CD4-positive, alpha-beta T cell treated with Interleukin-12 subunit alpha and Interleukin-12 subunit beta, for 1 hour (primary cell): ENCODE data around the gene UNC13D.
A peak's percentile ranks its signal among the peaks of the same experiment; 100 is the strongest.

ENCODE experiments used
- DNase-seq: peaks from one replicate; pipeline ENCODE4 v3.0.0-alpha.2; 2020

UNC13D gene

DNA sequence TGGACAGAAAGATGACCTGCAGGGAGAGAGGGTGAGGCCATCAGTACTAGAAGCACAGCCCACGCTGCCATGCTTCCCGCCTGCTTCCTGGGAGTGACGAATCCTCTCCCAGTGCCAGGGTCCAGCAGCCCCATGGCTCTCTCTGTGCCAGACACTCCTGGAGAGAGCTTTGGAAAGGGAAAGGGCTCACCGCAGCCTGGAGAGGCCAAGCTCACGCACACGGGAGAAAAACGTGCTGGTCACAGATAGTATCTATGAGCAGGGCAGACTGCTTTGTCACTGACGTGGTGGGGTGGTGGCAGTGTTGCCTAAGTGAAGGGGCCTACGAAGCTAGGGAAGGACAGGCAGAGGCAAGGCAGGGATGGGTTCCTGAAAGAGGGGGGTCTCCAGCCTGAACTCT is 5.5 kb upstream of the UNC13D start:
- DNase-seq: no peak

DNA sequence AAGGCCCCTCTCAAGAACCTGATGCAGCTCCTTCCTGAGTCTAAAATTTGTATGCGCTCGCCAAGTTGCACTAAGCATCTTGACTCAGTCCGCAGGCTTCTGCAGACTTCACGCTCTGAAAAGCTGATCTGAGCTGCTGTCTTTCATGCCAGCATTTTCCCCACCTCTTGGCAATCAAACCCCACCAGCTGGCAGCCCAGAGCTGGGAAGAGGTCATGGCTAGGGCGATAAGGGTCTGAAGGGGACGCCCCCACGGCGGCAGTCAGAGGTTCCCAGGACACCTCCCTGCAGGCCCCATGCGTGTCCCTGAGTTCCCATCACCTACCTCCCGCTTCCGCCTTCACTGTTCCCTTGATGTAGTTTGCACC is 5.1 kb upstream of the UNC13D start:
- DNase-seq: no peak

DNA sequence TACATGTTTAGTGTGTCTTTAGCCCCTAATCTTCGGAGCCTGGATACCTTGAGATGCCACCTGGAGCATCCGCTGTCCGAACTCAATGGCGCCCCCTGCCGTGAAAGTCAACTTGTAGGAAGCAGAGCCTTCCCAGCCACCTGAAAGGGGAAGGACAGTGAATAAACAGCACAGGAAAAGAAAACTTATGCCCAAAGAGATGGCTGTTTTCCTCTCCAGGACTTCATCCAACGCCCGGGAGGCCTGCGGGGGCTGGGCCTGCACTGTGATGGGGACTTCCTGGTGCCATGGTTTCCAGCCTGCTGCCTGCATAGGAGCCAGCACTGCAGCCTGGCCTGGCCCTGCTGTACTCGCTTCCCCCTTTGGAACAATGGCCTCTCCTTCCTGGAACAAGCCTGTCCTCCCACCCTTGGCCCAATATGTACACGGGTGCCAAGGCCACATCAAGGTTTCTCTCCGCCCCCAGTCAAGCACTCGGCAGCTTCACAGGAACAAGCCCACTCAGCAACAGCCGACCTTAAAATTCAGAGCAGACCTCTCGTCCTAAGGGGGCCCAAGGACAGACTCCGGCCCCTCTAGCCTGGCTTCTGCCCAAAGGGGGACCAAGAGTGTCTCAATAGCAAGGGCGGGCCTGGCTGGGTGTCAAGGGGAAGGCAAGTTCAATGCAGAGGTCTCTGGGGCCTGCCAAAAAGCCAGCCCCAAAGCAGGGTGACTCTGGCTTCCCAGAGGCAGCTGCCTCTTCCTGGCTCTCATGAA is 4.5 kb upstream of the UNC13D start:
- peak; percentile 83 for DNase-seq

DNA sequence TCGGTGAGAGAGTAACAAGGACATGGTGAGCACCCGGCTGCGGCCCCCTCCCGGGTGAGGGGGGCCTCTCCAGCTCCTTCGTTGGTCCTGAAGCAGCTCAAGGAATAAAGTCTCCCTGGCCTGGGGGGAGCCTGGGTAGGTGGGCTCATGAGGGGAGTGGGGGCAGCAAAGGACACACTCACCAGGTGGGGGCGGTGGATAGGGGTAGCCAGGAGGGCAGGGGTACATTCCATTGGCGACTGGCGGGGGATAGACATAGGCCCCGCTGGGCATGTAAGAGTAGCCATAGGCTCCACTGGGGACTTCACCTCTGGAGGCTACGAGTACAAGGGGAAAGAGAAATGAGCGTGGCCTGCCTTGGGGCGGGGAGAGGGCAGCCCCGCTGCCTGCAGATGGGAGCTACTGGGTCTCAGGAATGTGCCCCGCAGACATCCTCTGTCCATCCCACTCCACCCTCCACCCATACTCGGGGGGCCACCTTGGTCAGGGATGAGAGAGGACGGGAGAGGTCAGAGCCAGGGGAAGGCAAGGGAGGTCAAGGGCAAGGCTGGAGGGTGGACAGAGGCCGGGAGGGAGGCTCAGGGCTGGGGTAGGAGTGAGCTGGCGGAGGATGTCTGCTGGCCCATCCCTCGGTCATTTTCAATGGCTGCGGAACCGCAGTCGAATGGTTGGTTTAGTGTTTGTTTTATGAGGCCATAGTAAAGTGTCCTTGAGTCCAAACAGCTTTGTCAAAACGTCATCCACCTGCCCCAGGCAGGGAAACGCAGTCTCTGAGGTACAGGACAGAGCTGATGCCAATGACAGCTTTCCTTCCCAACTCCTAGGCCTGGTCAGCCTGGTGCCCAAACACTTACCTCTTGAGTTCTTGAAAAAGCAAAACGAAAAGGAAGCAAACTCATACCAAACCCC is 3.7 kb upstream of the UNC13D start:
- DNase-seq: no peak

DNA sequence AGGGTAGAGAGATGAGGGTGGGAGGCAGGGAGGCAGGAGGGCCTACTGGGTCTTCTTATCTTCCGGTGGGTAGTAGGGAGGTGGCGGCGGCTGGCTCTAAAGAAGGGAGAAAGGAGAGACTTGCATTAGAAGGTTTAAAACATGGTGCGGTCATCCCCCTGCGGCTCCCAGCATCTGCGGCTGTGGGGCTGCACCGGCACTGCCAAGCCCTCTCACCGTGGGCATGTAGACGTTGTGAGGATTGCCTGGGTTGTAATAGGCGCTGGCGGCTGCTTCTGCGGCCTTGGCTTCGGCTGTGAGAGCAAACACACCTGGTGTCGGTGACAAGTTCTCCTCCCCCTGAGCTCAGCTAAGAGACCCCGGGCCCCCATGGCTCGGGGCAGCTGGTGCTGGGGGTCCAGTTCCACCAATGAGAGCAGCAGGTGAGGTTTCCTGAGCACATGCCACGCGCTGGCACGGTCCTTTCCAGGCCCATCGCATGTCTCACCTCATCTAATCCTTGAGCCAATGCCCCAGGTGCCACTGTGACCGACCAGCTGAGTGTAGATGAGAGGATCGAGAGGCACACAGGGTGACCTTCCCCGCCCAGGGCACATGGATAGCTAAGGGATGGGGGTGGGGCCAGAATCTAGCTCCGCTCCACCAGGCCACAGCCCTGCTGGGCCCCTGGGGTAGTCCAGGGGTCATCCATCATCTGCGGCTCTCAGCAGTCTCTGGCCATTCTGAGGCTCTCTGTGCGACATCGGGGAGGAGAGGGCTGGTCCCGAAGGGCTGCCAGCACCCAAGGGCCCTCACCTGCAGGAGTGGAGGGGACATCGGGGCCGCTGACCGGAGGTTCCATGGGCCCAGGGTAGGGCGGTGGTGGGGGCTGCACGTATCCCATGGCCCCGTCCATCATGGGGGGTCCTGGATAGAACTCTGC is 2.7 kb upstream of the UNC13D start:
- no peak for DNase-seq

DNA sequence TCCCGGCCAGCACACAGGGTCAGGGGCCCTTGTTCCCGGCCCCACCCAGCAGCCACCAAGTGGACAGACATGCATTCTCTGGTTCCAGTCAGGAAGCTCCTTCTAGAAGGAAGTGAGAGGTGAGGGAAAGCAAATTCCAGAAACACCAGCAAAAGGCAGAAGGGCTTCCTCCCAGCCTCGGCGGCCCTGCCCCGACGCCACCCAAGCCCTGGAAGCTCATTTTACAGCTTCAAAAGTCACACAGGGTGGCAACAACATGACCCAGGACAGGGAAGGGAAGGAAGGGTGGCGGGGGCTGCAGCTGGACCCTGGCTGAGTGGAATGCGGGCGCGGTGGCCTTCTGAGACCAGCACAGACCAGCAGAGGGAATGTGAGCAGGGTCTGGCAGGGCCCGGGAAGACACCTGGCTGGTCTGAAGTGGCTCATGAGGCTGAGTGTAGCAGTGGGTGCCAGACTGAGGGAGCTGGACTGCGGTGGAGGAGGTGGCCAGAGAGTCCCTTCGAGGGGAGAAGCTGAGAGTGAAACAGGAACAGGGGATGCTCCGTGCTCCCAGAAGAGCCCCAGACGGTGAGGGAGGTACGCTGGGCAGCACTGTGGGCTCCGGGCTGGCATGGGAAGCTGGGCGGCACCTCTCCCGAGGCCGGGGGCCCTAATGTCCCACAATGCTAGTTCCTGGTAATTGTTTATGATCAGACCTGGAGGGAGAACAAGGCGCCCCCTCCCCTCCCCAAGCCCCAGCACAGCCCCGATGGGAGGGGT is 1.9 kb upstream of the UNC13D start:
- no peak for DNase-seq

DNA sequence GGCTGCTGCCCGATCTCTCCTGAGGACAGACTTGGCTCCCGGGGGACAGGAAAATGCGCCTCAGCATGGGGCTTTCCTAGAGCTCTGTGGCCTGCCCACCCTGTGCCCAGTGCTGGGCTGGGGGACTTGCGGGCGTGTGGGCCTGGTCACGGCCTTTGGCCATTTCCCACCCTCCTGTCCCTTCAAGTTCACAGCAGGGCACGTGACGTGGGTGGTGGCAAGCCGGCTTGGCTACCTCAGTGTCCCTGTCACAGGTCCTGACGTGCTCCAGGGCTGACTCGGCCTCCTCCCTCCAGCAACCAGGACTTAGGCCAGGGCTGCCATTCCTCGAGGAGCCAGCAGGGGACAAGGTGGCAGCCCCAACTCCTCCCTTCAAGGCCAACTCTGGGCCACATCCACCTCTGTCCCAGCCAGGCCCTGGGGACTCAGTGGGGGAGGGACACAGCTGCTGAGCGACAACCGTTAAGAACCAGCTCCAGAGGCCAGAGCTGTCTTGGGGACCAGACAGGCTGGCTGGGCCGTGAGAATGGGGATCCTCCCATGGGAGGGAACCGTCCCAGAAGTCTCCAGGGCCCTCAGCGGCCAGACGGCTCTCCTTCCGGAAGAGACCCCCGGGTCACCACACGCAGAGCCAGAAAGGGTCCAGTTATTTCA is 981 bp upstream of the UNC13D start:
- peak; percentile 68 for DNase-seq

DNA sequence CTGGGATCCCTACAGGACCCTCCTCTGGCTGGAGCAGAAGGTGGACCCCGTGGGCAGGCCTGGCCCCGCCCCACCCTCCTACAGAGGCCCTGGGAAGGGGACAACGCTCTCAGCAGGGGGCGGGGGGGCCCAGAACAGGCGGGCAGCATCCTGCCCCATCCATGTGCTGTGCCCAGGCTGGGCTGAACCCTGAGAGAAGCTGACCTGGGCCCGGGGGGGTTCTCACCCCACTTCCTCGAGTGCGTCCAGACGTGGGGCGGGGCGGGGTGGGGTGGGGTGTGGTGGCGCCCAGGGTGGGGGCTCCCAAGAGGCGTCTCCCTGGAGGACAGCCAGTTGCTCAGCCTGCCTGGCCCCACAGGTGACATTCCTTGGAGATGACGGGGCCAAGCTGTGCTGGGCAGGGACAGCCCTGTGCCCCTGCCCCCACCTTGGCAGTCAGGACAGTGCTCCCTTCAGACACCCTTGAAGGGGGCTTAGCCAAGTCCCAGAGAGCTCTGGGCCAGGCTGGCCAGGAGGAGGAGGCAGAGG is 390 bp upstream of the UNC13D start:
- peak; percentile 37 for DNase-seq

DNA sequence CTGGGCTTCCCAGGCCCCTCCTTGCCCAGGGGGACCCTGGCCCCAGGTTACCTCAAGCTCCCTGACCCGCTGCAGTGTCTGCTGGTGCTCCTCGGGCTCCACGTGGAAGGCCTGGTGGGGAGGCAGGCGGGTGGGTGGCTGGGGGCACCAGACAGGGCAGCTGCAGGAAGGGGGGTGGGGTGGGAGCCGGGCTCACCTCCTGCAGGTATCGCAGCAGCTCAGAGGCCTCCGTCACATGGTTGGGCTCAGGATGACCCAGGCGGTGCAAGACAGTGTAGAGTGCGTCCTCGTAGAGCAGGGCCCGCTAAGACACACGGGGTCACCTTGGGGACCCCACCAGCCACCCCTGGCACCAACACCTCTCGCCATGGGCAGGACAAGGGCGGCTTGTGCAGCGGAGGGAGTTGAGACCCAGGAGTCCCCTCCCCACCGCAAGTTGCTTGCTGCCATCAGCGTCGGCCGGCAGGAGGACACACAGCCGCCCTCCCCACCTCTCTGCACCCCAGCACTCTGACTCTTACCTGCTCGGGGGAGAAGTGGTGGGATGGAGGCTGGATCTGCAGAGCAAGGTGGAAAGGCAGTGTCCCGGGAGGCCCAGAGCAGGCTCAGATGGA is 1.1 kb downstream of the UNC13D start:
- peak; percentile 38 for DNase-seq

DNA sequence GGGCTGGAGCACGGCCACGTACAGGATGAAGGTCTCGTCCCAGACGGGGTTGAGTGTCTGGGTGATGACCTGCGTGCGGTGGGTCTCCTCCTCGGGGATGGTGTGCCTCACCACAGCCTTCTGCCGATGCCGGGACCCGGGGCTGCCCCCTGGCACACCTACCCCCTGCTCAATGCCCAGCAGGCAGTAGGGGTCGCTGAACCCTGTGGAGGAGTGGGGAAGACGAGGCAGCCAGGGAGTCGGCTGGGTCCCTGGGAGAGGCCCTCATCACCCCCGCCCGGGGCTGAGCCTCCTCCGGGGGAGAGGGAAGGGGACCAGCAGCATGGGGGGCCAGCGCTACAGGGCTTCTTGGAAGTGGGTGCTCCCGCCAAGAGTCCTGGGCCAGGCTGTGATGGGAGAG is 1.8 kb downstream of the UNC13D start:
- no peak for DNase-seq

DNA sequence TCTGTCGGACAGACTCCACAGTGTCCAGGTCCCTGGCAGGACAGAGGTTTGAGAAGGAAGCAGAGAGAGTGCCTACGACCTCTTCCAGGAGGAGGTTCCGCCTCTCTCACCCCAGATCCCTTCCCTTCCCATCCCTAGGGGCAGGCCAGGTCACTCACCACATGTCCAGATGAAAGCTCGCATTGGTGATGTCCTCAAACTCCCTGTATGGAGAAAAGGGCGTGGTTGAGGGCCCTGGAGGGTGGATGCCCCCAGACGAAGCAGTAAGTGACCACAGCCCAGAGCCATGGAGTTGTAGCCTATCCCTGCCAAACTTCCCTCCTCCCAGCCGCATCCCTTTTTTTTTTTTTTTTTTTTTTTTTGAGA is 3.4 kb downstream of the UNC13D start:
- DNase-seq: no peak

DNA sequence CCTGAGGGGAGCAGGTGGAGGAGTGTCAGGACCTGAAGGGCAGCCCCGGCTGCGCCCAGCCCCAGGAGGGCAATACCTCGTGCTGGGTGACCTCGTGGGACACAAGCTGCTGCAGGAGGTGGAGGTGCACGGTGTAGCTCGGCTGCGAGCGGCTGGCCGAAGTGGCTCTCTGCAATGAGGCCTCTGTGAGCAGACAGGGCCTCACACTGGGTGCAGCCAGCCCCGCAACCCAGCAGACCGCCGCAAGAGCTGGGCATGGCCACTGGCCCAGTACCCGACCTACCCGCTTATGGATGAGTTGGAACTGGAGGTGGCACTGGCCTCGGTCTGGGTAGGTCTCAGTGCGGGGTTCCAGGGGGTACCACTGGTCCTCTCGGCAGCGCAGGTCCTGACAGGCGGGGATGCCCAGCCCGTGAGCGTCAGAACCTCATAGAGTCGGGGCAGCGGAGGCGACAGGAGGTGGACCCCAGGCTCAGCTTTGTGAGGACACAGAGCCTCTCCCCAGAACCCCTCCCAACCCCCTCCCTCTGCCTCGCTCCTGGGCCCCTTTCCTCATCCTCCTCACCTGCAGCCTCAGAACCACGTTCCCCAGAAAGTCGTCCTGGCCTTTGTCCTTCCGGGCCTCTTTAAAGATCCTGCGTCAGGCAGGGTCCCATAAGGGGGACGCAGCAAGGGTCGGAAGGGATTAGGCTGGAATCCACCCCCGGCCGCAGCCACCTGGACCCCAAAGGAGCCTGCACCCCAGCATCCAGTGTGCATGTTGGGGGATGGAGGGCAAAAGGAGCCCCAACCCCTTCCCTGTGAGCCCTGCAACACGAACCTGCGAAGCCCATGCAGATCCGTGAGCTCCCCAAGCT is 4.0 kb downstream of the UNC13D start:
- DNase-seq: no peak

DNA sequence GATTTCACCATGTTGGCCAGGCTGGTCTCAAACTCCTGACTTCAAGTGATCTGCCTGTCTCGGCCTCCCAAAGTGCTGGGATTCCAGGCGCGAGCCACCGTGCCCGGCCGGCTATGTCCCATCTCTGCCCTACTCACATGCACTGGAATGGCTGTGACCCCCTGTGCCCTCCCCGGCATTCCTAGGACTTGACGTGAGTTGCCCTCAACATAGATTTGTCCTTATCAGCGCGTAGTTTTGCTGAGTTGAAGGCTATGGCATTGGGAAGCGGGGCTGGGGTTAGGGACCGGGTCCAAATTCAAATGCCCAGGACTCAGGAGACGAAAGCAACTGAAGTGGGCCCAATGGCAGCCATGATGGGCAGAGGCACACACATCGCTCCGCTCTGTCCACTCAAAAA is 5.8 kb downstream of the UNC13D start:
- no peak for DNase-seq

DNA sequence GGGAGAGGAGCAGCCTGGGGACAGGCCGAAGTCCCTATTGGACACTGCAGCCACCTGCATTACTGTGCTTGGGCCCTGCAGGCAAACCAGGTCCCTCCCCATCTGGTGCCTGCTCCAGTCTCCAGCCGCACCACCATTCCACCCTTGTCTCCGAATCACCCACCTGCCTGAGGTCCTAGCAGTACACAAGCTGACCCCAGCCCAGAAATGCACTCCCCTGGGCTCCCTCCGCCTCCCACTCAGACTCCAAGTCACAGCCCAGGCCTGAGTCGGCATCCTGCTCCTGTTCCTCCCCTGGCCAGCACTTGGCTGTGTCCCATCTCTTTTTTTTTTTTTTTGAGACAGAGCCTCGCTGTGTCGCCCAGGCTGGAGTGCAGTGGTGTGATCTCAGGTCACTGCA is 6.3 kb downstream of the UNC13D start:
- no peak for DNase-seq

DNA sequence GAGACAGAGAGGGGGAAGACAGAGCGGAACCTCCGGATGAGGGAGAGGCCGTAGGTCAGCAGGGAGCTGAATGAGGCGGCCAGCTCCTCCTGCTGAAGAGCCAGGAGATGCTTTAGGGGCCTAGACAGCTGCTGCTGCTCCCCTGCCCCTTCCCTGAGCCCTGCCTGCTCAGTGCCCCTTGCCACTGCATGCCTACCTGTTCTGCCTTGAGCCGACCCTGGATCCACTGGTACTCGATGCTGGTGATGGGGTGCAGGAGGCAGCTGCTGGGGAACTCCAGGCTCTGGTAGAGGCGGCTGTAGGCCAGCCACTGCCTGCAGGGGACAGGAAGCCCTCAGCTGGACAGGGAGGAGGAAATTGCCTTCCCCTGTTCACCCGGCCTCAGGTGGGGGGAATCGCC is 7.6 kb downstream of the UNC13D start:
- no peak for DNase-seq

DNA sequence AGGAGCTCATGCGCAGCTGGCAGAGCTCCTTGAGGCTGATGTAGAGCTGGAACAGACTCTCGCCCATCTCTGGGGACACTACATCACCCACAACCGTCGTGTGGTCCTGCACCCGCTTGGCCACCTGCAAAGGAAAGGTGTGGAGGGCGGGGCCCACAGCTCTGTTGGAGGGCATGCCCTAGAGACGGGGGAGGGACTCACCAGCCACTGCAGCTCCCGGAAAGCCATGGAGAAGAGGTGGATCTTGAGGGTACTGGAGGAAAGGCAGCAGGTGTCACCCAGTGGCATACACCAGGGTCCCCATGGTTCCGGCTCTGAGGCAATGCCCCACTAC is 8.6 kb downstream of the UNC13D start:
- DNase-seq: no peak

DNA sequence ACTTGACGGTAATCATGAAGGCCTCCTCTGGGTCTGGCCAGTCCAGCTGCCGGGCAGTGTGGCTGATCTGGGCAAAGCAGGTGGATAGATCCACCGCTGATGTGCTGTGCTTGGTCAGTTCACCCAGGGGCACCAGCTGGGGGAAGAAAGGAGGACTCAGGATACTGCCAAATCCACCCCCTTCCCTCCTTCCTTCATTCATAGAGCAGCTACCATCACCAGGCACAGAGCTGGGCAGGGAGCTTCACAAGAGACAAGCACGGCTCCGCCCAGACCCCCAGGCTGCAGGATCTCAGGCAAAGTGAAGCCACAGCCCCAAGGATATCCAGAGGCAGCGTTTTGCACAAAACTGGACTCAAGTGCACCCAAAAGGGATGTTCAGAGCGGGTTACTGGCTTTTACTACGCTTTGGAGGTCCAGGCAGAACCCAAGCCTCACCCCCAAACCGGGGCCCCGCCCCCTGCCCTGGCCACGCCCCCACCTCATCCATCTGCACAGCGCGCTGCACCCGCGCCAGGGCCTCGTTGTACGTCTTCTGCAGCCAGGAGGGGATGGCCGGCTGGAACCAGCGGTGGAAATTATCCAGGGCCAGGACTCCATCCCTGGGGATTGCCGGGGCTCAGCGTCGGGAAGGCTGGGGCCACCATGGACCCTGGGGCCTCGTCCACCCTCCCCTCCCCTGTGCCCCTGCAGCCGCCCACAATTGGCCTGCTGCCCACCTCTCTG is 9.1 kb downstream of the UNC13D start:
- DNase-seq: no peak

DNA sequence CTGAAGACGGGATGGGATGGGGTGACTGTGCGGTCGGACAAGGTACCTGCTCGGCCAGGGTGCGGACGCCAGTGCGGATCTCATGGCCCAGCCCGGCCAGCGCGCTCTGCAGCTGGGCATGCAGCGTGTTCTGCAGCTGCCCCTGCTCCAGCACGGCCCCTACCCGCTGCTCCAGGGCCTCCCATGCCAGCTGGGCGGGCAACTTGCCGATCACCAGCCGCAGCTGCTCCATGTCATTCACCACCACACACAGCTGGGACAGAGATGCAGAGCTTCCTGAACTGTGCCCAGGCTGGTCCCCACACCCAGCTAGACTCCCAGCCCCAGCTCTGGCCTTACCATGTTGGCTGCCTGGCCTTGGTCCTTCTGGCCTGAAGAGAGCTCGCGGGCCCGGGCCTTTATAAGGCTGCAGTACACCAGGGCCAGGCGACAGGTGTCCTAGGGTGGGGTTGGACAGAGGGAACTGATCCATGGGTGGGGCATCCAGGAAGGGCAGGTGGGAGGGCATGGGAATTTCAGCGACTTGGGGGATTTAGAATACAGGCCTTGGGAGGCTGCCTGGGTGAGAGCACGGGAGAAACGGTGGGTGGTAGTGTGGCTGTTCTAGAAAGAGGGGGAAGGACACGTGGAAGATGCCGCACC is 9.8 kb downstream of the UNC13D start:
- no peak for DNase-seq
